Measurements from ENCODE around the gene COMT. TPM values are rescaled to one million over a fixed set of nuclear protein-coding genes. Genes with fewer than 3 reads are reported as not detected.

COMT gene
- total RNA-seq, 2 experiments from 2014 or later: 90.8 to 112 TPM

DNA sequence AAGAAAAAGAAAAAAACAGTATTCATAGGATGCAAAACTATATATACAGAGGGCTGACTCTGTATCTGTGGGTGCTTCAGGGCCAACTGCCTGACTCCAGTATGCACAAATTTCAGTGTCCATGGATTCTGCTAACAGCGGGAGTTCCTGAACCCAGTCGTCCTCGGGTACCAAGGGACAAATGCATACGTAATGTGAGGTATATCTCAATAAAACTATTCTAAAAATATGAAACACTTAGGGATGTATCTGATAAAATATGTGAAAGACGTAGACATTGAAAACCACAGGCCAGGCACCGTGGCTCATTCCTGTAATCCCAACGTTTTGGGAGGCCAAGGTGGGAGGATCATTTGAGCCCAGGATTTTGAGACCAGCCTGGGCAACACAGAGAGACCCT, 13.9 kb upstream of the COMT start:
- intact Hi-C loops (cut with micrococcal nuclease; ENCODE audit: unreplicated experiment): no loop called here
- Histone ChIP-seq H3K27ac (ENCODE audit: low read depth, low read length, poor library complexity, severe bottlenecking) (no peak overlapping the region), H3K4me2 (ENCODE audit: low read length) (no peak overlapping the region), H3K9me3 (ENCODE audit: low read length) (no peaks in the 10 kb centered on the region), H2AFZ (ENCODE audit: low read length) (no peak overlapping the region), H3K4me3 (ENCODE audit: low read depth, low read length, poor library complexity, severe bottlenecking) (no peak overlapping the region), H4K20me1 (ENCODE audit: insufficient read depth, low read length) (no peaks in the 10 kb centered on the region), H3K9me2 (ENCODE audit: insufficient read depth, low read length) (no peaks in the 10 kb centered on the region), H3K4me1 (ENCODE audit: insufficient read depth, low read length, poor library complexity, severe bottlenecking) (no peaks in the 10 kb centered on the region), H3K36me3 (ENCODE audit: insufficient read depth, low read length) (no peaks in the 10 kb centered on the region), H3K79me2 (ENCODE audit: insufficient read depth, low read depth, low read length) (no peaks in the 10 kb centered on the region)
- CTCF ChIA-PET (ENCODE audit: unreplicated experiment): no interaction called here
- POLR2A ChIA-PET: no interaction called here
- no TSS peak for BruUV-seq (replicated peaks)
- DNase-seq (ENCODE audit: low spot score): no peak
- TF ChIP-seq CTCF (conservative IDR thresholded peaks at IDR 0.05; ENCODE audit: low read length) (no peak), EZH2phosphoT487 (IDR thresholded peaks at IDR 0.05; ENCODE audit: borderline replicate concordance, low read depth, low read length) (no peak)

GRCh38 chr22:19928207-19928606, 13.4 kb upstream of the COMT start:
- H3K9me2 ChIP-seq (ENCODE audit: insufficient read depth, low read length): no peaks in the 10 kb centered on the region
- H2AFZ ChIP-seq (ENCODE audit: low read length): no peak overlapping the region
- H4K20me1 ChIP-seq (ENCODE audit: insufficient read depth, low read length): no peaks in the 10 kb centered on the region
- no peak overlapping the region for H3K4me3 ChIP-seq (ENCODE audit: low read depth, low read length, poor library complexity, severe bottlenecking)
- no peaks in the 10 kb centered on the region for H3K36me3 ChIP-seq (ENCODE audit: insufficient read depth, low read length)
- POLR2A ChIA-PET: no interaction called here
- no peaks in the 10 kb centered on the region for H3K9me3 ChIP-seq (ENCODE audit: low read length)
- H3K27ac ChIP-seq (ENCODE audit: low read depth, low read length, poor library complexity, severe bottlenecking): no peak overlapping the region
- no peak for DNase-seq (ENCODE audit: low spot score)
- TF ChIP-seq EZH2phosphoT487 (IDR thresholded peaks at IDR 0.05; ENCODE audit: borderline replicate concordance, low read depth, low read length): no peak
- no peak for TF ChIP-seq CTCF (conservative IDR thresholded peaks at IDR 0.05; ENCODE audit: low read length)
- CTCF ChIA-PET (ENCODE audit: unreplicated experiment): no interaction called here
- intact Hi-C loops (cut with micrococcal nuclease; ENCODE audit: unreplicated experiment): no loop called here
- BruUV-seq (replicated peaks): no TSS peak
- H3K79me2 ChIP-seq (ENCODE audit: insufficient read depth, low read depth, low read length): no peaks in the 10 kb centered on the region
- no peak overlapping the region for H3K4me2 ChIP-seq (ENCODE audit: low read length)
- H3K4me1 ChIP-seq (ENCODE audit: insufficient read depth, low read length, poor library complexity, severe bottlenecking): no peaks in the 10 kb centered on the region

- Histone ChIP-seq H3K9me2 (ENCODE audit: insufficient read depth, low read length) (no peaks in the 10 kb centered on the region), H3K27ac (ENCODE audit: low read depth, low read length, poor library complexity, severe bottlenecking) (no peak overlapping the region), H3K4me2 (ENCODE audit: low read length) (no peak overlapping the region), H3K9me3 (ENCODE audit: low read length) (no peaks in the 10 kb centered on the region), H3K79me2 (ENCODE audit: insufficient read depth, low read depth, low read length) (no peaks in the 10 kb centered on the region), H3K4me1 (ENCODE audit: insufficient read depth, low read length, poor library complexity, severe bottlenecking) (no peaks in the 10 kb centered on the region), H3K36me3 (ENCODE audit: insufficient read depth, low read length) (no peaks in the 10 kb centered on the region), H3K4me3 (ENCODE audit: low read depth, low read length, poor library complexity, severe bottlenecking) (no peak overlapping the region), H2AFZ (ENCODE audit: low read length) (no peak overlapping the region), H4K20me1 (ENCODE audit: insufficient read depth, low read length) (no peaks in the 10 kb centered on the region)
- intact Hi-C loops (cut with micrococcal nuclease; ENCODE audit: unreplicated experiment): no loop called here
- DNase-seq (ENCODE audit: low spot score): no peak
- BruUV-seq (replicated peaks): no TSS peak
- CTCF ChIA-PET (ENCODE audit: unreplicated experiment): no interaction called here
- no peak for TF ChIP-seq CTCF (conservative IDR thresholded peaks at IDR 0.05; ENCODE audit: low read length)
- no peak for TF ChIP-seq EZH2phosphoT487 (IDR thresholded peaks at IDR 0.05; ENCODE audit: borderline replicate concordance, low read depth, low read length)
- POLR2A ChIA-PET: interaction anchor here (0.7 kb wide), 2 partner anchors 138 to 226 kb away, joined by 3 to 4 read pairs; no protein-coding TSS in a partner anchor
Observed at GRCh38 chr22:19929586-19930550, 11.7 kb upstream of the COMT start.
